Stimulated activated CD8-positive, alpha-beta memory T cell treated with anti-CD3 and anti-CD28 coated beads, Interleukin-7, amount 100 ng/mL, for 4 hours (primary cell): Measurements from ENCODE around the gene PILRA.
"Not testable (repeated sequence)": the region's sequence is repeated elsewhere in the genome, so short reads cannot be mapped to it uniquely, and the experiment has no call there.

Source experiments
- DNase-seq, 2 donors: peaks; one replicate each; pipeline ENCODE4 v3.0.0-alpha.2; 2020; ENCODE audit warnings: low read depth in 2 of 2

PILRA gene

DNA sequence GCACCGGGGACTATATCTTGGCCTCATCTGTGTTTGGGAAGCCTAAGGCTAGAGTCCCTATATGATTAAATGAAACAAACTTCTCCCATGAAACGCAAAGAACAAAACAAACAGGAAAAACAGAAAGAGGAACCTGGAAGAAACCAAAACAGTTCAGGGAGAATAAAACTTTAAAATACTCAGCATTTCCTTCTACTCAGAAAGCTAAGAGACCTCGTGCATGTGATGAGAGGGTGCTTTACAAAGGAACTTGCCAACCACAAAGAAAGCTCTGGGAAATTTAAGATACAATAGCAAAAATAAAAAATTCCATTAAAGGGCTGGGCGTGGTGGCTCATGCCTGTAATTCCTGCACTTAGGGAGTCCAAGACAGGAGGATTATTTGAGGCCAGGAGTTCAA lies 6.9 kb downstream of the PILRA start:
- no peak for DNase-seq

DNA sequence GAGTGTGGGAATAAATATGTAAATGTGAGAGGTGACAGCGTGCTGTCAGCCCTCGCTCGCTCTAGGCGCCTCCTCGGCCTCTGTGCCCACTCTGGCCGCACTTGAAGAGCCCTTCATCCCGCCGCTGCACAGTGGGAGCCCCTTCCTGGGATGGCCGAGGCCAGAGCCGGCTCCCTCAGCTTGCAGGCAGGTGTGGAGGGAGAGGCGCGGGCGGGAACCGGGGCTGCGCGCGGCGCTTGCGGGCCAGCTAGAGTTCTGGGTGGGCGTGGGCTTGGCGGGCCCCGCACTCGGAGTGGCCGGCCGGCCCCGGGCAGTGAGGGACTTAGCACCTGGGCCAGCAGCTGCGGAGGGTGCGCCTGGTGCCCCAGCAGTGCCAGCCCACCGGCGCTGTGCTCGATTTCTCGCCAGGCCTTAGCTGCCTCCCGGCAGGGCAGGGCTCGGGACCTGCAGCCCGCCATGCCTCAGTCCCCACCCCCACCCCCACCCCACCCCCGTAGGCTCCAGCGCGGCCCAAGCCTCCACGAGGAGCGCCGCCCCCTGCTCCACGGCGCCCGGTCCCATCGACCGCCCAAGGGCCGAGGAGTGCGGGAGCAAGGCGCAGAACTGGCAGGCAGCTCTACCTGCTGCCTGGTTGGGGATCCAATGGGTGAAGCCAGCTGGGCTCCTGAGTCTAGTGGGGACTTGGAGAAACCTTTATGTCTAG lies 8.4 kb downstream of the PILRA start:
- DNase-seq, result not testable (repeated sequence)

- DNase-seq, result not testable (repeated sequence)
These were observed 9.1 kb downstream of the PILRA start for GRCh38 chr7:100382234-100382853.

DNA sequence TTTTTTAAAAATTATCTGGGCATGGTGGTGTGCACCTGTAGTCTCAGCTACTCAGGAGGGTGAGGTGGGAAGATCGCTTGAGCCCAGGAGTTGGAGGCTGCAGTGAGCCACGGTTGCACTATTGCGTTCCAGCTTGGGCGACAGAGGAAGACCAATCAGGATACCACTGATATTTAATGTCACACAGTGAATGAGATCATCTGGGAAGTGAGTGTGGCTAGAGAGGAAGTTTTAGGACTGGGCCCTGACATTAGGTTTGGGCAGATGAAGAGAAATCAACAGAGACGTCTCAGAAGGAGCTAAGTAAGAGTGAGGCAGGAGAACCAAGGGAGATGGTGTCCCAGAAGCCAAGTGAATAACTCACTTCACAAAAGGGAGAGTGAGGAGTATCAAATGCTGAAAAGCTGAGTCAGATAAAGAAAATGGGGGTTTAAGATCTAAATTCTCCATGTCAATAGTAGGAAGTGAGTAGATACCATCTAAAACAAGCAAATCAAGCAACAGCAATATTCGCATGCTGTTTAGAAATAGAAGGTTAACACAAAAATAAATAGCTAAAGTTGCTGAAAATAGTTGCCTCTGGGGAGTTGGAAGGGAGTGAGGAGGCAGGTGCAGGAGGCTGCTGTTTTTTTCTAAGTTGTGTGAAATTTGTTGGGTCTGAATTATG lies 11.5 kb downstream of the PILRA start:
- DNase-seq, result no peak

DNA sequence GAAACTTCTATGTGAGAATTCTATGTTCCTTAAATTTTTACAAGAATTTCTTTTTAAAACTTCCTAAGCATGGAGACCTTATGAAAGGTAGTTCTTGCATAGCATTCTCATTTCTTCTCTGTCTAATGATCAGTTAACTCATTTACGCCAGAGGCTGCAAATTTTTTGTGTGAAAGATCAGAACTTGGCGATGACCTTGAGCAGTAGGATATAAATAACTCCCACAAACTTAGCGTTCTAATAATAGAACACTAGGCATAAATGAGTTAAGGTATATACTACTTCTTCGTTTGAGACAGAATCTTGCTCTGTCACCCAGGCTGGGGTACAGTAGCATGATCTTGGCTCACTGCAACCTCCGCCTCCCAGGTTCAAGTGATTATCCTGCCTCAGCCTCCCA lies 13.7 kb downstream of the PILRA start:
- no peak for DNase-seq

DNA sequence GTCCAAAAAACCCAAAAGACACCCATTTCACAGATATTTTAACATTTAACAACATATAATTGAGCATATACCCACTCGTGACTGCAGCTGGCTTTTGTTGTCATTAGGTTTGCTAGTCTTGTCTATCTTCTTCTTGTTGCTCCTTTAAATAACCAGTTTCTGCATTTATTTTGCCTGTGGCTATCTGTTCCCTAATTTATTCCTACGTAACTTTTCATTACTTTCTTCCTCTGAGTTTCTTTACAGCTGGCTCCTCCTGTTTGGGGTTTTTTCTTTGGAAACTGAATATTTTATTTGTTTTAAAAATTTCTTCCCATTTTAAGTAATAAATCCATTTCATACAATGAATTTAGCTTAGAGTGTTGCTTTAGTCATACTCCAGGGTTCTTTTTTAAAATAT lies 14.4 kb downstream of the PILRA start:
- no peak for DNase-seq

DNA sequence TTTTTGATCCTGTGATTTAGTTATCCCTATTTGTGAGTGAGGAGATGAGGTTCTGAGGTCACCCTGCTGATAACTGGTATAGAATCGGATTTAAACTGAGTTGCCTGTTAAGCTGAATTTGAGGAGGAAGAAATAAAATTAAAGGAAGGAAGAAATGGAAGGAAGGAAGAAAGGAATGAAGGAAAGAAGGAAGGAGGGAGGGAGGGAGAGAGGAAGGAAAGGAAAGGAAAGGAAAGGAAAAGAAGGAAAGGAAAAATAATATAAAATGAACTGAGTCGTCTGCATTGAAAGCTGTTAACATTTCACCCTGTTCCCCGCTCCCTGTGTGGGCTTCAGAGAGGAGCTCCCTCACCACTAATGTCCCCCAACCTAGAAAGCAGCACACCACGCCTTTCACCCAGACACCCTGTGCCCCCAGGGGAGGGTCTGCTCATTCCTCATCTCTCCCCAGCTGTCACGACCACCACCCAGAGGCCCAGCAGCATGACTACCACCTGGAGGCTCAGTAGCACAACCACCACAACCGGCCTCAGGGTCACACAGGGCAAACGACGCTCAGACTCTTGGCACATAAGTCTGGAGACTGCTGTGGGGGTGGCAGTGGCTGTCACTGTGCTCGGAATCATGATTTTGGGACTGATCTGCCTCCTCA lies 16.3 kb downstream of the PILRA start:
- no peak for DNase-seq

- no peak for DNase-seq
These were observed 17.2 kb downstream of the PILRA start for GRCh38 chr7:100390286-100391009.

DNA sequence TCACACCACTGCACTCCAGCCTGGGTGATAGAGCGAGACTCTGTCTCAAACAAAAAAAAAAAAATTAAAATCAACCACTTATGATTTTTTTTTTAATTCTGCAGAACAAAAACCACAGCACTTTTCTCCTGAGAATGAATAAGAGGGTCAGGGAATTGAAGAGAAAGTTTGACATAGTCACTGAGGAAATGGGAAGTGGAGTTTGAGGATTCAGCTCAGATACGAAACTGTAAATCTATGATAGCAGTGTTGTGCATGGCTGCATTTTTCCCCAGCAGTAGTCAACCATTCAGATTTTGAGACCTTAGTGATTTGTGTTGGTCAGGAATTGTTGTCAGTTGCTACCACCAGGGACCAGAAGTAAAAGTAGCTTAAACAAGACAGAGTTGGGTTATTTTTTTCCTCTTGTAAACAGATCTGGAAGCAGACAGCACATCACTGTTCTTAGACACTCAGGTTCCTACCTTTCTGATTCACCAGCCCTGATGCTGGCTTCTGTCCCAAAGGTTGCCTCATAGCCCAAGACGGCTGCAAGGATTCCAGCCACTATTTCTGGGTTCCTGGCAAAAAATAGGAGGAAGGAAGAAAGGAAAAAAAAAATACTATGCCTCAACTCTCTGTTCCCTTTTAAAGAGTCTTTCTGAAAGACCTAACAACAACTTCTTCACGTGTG lies 20.1 kb downstream of the PILRA start:
- no peak for DNase-seq

DNA sequence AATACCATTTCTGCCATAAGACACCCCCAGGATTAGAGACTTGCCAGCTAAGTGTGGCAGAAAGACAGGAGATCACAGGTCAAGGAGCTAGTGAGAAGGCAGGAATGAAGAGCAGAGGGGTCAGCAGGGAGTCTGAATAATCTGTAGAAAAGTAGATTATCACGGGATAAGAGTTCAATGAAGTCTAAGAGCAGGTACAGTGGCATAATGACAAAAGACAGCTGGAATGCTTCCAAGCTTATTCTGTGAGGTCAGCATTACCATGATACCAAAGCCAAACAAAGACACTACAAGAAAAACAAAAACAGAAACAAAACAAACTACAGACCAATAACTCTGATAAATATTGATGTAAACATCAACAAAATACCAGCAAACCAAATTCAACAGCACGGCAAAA lies 20.8 kb downstream of the PILRA start:
- DNase-seq, result no peak

- peak in 1 of 2 donors; percentile 39 for DNase-seq
These were observed 23.2 kb downstream of the PILRA start for GRCh38 chr7:100396421-100396982.

GRCh38 chr7:100397315-100398081 lies 24.2 kb downstream of the PILRA start:
- DNase-seq, result no peak

DNA sequence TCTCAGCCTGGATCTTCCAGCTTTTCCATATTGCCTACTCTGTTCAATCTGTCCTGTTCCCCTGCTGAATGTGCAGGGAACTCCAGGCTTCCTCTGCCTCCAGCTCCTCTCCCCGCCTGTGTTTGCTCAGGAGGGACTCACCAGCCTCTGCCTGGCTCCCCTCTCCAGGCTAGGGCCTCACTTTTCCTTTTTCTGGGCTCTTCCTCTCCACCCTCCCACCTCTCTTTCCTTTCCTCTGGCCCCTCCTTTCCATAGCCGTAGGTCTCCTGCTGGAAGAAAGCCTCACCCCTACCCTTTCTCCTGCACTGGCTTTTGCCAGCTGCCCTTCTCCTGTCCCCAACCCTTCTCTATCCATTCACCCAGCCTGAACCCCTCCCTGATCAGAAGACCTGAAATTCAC lies 25.0 kb downstream of the PILRA start:
- DNase-seq, result no peak

DNA sequence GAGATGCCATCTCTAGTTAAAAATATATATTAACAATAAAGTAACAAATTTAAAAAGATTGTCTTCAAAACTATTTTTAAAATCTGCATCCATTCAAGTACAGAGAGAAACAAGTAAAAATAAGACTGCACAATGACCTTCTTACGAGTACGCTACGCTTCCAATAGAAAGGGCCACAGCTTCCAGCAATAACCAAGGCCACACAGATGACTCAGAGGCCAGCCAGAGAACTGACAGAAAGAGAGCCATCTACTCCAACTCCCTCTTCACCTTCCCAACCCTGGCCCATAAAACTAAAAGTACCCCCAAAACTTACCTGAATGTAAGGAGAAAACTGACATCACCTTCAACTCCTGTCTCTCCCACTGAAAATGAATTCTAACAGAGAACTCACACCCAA lies 26.8 kb downstream of the PILRA start:
- no peak for DNase-seq

- DNase-seq, result no peak
These were observed 27.4 kb downstream of the PILRA start for GRCh38 chr7:100400656-100401055.

DNA sequence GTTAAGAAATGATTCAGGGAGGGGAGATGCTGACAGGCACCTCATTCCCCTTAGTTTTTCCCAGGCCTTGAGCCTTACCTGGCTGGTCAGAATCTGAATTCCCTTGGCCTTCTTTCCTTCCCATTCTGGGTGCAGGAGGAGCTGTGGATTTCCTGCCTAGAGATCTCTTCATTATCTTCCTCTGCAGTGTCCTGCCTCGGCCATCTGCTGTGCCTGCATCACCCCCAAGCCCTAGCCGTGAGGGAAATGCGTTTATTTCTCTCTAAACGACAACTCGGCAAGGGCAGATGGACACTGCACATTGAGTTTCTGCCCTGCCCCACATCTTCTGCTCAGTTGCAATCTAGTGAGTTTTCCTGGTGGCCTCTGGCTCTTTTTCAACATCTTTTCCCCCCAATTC lies 28.5 kb downstream of the PILRA start:
- DNase-seq, result no peak

- DNase-seq, result no peak
These were observed 29.0 kb downstream of the PILRA start for GRCh38 chr7:100402241-100402640.

- no peak for DNase-seq
These were observed 33.5 kb downstream of the PILRA start for GRCh38 chr7:100406767-100407166.

GRCh38 chr7:100407285-100408180 lies 34.2 kb downstream of the PILRA start:
- peak in 1 of 2 donors; percentile 13 for DNase-seq
